GM21447 (cell line): ENCODE data around the gene SLC26A5.
"Not testable (repeated sequence)": the region's sequence is repeated elsewhere in the genome, so short reads cannot be mapped to it uniquely, and the experiment has no call there.

Experiments used
- ATAC-seq: cut with Tn5 transposase; IDR thresholded peaks from one replicate; pipeline ENCODE4 v1.9.1; 2021; ENCODE audit not compliant: unreplicated experiment

Gene SLC26A5

DNA sequence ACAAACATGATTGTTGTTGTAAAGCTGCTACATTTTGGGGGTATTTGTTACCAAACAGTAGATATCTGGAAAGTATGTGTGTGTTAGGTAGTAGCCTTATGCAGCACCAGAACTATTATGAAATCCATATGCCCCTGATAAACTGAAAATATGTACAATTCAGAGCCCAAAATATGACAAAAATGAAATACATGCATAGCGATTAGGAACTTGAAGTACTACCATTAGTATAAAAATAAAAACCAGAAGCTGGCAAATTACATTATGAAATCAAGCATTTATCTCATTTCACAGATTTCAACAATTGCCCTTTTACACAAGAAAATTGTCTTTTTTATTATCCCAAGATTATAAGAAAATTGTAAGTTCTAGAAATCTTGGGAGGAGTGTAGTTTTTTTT is 33.9 kb downstream of the SLC26A5 start:
- no peak for ATAC-seq

DNA sequence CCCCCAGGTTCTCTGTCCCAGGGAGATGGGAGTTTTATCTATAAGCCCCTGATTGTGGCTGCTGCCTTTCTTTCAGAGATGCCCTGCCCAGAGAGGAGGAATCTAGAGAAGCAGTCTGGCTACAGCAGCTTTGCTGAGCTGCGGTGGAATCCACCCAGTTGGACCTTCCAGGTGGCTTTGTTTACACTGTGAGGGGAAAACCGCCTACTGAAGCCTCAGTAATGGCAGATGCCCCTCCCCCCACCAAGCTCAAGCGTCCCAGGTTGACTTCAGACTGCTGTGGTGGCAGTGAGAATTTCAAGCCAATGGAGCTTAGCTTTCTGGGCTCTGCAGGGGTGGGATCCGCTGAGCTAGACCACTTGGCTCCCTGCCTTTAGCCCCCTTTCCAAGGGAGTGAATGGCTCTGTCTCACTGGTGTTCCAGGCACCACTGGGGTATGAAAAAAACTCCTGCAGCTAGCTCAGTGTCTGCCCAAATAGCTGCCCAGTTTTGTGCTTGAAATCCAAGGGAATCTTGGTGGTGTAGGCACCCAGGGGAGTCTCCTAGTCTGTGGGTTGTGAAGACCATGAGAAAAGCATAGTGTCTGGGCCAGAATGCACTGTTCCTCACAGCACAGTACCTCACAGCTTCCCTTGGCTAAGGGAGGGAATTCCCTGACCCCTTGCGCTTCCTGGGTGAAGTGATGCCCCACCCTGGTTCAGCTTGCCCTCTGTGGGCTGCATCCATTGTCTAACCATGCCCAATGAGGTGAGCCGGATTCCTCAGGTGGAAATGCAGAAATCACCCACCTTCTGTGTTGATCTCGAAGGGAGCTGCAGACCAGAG is 40.0 kb downstream of the SLC26A5 start:
- ATAC-seq, result not testable (repeated sequence)

DNA sequence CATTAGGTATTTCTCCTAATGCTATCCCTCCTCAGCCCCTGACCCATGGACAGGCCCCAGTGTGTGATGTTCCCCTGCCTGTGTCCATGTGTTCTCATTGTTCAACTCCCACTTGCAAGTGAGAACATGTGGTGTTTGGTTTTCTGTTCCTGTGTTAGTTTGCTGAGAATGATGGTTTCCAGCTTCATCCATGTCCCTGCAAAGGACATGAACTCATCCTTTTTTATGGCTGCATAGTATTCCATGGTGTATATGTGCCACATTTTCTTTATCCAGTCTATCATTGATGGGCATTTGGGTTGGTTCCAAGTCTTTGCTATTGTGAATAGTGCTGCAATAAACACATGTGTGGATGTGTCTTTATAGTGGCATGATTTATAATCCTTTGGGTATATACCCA is 46.3 kb downstream of the SLC26A5 start:
- not testable (repeated sequence) for ATAC-seq

DNA sequence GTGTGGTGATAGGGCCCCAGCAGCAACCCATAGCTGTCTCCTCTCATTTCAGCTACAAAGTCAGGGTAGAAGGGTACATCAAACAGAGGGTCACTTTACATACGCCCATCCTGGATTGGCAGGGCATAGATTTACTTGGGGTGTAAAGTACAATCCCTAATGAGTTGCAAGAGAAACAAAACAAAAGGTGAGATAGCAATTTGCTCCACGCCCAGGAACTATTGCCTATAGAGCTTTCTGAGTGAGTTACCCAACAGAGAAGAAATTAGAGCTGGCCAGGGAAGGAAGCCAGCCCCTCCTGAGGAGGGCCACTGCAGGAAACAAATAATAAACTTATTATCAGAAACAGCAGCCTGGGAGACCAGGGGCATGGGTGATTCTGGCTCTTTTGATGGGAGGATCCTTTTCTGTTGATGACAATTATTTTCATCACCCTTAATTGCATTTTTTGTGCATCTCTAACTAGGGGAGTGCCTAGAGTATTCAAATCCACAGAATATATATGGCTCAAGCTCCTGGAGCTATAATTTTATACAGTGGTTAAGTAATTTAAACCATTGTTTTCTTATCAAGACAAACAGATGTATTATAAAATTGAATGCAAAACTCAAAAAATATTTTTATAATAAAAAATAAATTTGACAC is 47.4 kb downstream of the SLC26A5 start:
- no peak for ATAC-seq

DNA sequence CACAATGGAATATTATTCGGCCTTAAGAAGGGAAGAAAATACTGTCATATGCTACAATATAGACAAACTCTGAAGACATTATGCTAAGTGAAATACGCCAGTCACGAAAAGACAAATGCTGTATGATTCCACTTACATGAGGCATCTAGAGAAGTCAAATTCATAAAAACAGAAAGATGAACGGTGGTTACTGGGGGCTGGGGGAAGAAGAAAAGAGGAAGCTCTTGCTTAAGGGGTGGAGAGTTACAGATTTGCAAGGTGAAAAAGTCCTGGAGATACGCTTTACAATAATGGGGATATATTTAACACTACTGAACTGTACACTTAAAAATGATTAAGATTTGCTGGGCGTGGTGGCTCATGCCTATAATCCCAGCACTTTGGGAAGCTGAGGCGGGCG is 49.5 kb downstream of the SLC26A5 start:
- ATAC-seq, result no peak

DNA sequence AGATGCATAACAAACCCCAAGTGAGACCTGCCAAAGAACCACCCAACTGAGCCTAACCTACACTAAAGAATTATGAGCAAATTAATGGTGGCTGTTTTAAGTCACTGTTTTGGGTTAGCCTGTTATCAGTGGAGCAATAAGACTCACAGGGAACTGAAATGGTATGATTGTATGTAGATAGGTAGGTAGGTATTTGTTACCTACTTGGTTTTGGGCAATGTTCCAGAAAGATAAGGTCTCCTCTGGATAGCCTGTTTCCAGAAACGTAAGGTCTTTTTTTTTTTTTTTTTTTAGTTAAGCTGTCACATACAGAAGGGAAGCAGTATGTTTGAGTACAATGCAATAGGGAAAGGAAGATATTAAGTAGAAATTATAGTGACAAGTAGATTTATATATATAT is 50.9 kb downstream of the SLC26A5 start:
- ATAC-seq, result no peak

DNA sequence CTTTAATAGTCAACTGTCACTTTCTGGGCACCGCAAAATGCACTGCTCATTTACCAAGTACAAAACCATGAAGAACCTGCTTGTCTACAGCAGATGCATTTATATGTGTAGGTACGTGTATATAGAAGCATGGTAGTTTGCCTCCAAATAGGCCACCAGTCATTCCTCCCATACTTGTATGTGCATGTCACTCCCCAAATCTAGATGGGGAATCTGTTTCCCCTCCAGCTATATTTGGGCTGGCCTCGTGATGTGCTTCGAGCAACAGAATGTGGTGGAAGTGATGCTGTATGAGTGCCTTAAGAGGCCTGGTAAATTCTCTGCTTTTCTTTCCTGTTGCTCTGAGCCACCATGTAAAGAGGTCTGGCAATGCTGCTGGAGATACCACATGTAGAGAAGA is 51.4 kb downstream of the SLC26A5 start:
- no peak for ATAC-seq

DNA sequence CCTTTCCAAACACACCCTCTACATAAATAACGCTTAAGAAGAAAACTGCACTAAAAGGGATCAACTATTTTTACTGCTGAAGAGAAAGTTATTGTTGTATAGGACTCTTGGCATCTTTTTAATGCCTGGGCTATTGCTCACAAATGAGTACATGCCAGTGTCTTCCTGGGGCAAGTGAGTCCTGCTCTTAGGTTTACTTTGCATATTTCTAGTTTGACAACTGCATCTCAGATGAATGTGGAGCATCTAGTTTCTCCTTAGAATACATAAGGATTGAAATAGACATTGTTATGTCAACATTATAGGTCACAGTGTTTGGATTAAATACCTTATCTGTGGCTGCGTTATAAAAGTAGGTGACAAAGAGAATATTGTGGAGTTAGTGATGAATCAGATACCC is 54.0 kb downstream of the SLC26A5 start:
- ATAC-seq, result no peak

DNA sequence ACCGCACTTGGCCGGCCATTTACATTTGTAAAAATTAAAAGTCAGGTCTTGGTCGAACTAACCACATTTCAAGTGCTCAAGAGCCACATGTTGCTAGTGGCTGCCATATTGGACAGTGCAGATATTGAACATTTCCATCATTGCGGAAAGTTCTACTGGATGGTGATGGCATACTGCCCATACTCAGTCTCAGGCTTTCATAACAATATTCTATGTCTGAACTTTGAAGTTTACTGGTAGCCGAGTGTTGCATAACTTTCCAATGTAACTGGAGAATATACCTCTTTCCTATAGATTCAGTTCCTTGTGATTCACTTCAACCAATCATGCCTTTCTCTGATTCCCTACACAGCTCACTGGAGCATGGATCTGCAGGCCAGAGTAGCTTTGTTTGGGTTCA is 54.9 kb downstream of the SLC26A5 start:
- no peak for ATAC-seq

DNA sequence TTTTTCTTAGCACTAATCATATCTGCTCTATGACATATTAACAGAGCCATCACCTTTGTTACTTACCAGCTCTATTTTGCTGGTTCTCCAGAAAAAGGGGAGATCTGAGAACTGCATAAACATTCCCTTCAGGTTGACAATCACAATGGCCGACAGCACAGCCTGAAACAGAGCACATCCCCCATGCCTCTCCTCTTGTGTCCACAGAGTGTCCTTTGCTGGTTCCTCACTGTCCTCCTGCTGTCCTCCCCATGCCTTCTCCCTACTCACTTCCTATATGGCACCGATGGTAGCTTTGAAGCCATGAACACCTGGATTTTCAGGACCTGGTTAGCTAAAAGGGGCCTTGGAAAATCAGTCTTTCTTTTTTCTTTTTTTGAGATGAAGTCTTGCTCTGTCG is 56.7 kb downstream of the SLC26A5 start:
- no peak for ATAC-seq

DNA sequence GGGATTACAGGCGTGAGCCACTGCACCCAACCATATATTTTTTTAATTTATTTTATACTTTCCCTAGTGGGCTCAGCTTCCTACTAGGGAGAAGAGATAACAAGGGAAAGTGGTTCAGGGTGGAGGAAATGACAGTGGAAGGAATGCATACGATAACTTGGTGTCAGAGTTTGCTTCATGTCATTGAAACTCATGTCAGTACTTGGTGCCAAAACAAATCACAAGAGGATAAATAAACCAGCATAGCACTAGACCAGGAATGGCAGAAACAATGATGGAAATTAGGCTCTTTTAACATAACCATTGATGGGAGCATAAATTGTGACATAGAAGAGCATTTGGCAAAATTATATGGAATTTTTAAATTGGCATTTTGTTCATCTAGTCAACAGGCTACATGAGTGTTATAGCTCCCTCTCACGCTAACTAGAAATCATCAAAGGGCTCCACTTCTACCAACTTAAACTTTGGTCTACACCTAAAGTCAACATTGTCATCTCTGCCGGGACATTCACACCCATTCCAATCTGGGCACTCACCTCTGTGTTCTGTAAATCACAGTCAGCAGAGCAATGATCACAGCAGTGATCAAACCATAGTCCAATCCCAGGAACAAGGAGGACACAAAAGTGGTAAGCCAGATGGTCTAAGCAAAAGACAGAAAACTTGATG is 57.4 kb downstream of the SLC26A5 start:
- no peak for ATAC-seq

DNA sequence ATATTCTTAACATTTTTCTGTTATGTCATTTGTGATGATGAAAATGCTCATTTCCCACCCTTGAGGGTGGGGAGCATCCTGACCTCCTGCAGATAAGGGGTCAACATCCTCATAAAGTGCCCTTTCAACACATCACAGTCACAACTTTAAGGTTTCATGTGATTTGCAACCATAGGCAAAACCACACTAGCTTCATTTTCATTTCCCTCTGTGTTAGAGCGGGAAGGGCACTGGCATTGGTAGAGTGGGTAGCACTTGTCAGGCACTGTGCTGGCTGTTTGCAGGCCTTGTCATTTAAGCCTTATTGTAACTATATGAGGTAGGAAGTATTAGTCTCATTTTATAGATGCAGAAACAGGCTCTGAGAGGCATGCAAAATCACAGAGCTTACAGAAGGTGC is 58.8 kb downstream of the SLC26A5 start:
- no peak for ATAC-seq

DNA sequence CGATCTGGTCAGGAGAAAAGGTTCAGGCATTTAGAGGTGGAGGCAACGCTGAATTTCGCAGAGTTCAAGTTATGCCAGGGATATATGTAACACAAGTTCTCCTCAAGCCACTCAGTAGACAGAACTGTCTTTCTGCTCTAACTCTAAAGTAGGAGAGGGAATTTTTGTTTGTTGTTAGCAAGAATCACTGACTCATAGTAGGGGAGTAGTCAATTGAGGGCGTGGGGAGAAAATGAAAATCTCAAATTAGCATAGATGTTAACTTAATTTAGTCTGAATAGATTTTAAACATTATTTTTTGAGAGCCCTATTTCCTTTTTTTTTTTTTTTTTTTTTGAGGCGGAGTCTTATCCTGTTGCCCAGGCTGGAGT is 64.0 kb downstream of the SLC26A5 start:
- no peak for ATAC-seq

DNA sequence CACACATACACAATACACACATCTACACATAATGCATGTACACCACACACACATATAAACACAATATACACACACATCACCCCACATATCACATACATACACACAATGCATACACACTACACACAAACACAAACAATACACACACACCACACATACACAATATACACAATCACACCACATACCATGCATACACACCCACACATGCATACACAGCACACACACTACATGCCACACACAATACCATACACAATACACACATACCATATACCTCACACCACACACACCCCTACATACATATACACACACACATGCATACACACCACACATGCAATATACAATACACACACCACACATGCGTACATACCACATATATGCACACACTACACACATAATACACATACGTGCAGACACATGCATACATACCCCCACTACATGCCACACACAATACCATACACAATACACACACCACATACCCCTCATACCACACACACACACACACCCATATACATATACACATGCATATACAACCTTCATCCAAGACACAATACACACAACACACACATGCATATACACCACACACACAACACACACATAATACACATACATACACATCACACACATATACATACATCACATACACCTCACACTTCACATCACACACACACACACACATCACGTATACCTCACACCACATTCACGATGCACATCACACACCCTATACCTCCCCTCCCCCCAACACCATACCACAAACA is 64.6 kb downstream of the SLC26A5 start:
- ATAC-seq, result no peak

DNA sequence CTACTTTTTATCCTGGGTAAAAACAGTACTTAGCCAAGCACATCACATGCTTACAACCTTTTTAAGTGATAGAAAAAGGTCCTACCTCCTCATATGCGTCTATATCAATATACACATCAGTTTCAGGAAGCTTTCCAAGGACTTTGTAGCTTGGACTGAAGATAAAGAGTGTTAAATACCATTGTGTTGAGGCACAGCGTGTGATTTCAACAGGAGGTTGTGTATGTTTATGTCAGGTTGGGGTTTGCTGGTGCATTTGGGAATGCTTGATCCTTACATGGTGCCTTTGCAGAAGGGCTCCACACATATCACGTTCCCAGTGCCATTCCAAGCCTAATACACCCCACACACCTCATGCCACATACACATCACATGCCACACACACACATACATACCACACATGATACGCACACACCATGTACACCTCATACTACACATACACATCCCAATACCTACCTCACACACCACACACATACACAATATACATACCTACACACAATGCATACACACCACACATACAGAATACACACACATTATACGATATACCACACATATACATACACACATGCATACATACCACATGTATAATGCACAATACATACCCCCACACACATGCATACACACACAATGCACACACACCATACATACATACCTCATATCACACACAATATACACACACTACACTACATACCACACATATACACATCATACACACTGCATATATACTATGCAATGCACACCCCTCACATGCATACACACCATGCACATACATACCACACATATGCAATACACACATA is 65.4 kb downstream of the SLC26A5 start:
- ATAC-seq, result no peak

DNA sequence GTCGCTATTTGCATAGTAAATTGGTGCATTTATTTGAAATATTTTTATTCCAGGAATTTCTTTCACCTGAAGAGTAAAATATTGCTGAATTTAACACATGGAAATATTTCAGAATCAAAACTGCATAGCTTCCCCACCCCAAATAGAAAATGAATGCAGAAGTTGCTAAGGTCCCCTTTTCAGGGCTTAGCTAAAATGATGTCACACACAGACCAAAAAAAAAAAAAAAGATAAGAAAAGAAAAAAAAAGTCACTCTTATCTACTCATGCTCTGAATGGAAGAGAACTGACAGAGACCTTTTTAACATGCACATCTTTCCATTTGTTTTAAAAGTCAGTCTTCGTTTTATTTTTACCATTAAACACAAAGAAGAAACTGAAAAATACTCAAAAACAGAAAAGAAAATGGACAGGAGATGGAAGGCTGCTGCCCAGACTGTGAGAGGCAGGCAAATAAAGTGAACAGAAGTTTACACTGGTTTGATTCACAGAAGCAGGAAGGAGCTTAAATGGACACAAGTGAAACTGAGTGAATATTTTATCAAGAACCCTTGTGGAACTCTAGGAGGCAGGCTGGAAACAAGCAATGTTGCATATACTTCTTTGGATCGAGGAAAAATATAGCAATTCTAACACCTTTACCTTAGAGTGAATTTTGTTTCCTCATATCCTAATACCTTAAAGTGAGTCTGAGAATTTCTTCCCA is 66.6 kb downstream of the SLC26A5 start:
- ATAC-seq, result no peak

DNA sequence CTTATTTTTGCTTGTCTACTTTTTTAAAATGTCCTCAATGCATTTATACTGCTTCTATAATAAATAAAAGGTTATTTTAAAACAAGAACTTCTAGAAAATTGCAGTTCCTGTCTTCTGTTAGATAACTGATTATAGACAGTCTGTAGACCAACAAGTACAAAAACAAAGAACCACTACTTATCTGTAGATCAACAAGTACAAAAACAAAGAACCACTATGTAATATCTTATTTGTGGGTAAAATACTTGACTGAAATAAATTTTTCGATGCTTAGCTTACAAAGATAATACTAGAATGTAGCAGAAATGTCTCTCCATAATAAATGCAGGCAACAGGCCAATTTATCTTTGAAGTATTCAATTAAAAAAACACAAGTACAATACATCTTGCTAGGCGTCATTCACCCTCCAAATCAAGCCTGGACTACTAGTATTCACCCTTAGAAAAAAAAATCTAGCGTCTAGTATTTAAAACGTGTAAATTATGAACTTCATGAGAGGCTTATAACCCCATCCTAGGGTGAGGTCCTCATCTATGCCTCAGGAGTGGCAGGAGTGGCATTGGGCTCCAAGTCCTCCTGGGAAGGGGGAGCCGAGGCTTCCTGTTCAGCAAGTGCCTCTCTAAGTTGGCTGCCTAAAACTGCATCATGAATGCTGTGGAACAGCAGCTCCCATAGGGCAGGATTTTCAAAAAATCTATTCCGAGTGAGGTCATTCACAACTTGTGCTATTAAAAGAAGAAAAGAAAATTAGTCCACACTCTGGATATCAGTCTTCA is 72.0 kb downstream of the SLC26A5 start:
- no peak for ATAC-seq

DNA sequence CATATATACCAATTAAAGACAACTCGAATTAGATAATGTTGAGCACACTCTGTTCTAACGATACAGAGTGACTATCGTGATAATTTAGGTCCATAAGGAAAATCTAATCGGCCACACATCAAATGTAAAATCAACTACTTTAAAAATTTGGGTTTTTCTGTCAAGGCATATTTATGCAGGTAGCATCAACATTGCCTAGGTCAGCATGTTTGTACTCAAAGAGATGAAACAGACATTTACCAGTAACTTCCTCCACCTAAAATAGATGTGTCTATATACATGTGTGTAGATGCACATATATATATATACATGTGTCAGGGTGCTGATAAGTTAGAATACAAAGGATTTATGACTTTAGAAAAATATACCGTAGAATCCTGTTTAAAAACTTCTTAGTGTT is 76.6 kb downstream of the SLC26A5 start:
- ATAC-seq, result no peak

DNA sequence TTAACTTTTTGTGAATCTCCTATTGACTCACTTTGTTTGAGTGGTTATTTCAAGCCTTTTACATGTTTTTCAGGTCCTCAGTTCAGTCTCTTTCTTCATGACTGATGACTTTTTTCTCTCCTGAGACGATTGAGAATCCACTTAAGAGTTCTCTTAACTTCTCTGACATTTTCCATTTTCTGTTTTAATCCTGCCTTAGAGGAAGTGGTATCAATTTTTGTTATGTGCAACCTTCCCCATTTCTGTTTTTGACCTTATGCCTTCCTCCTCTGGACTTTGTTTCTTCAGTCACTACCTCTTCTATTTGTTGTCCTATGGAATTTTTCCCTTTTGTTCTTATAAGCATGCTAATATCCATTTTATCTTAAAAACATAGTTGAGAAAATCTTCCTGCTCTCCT is 96.2 kb downstream of the SLC26A5 start:
- no peak for ATAC-seq
